Measurements from ENCODE around the gene SOX13.

The SOX13 gene

GRCh38 chr1:204143276-204144041 lies 70.5 kb downstream of the SOX13 start:
- TF ChIP-seq, protein P1, sequence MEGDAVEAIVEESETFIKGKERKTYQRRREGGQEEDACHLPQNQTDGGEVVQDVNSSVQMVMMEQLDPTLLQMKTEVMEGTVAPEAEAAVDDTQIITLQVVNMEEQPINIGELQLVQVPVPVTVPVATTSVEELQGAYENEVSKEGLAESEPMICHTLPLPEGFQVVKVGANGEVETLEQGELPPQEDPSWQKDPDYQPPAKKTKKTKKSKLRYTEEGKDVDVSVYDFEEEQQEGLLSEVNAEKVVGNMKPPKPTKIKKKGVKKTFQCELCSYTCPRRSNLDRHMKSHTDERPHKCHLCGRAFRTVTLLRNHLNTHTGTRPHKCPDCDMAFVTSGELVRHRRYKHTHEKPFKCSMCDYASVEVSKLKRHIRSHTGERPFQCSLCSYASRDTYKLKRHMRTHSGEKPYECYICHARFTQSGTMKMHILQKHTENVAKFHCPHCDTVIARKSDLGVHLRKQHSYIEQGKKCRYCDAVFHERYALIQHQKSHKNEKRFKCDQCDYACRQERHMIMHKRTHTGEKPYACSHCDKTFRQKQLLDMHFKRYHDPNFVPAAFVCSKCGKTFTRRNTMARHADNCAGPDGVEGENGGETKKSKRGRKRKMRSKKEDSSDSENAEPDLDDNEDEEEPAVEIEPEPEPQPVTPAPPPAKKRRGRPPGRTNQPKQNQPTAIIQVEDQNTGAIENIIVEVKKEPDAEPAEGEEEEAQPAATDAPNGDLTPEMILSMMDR (conservative IDR thresholded peaks at IDR 0.05; ENCODE audit: low read depth, low read length) = no peak
- Histone ChIP-seq H3K4me3 (IDR thresholded peaks at IDR 0.05; ENCODE audit: insufficient read depth, low read depth, low read length) (no peak overlapping the region), H3K9ac (no peak overlapping the region), H3K4me2 (no peak overlapping the region), H2AFZ (ENCODE audit: low read depth) (no peak overlapping the region), H3K27ac (no peak overlapping the region), H3K4me1 (ENCODE audit: low read depth, poor library complexity, severe bottlenecking) (no peaks in the 10 kb centered on the region), H4K20me1 (ENCODE audit: insufficient read depth) (no peaks in the 10 kb centered on the region), H3K27me3 (ENCODE audit: insufficient read depth, low read depth) (peaks cover 18% of the 10 kb centered on the region; the same call in 1 of the 2 replicates), H3K36me3 (ENCODE audit: insufficient read depth) (no peaks in the 10 kb centered on the region), H3K79me2 (ENCODE audit: insufficient read depth, low read depth) (no peaks in the 10 kb centered on the region)

DNA sequence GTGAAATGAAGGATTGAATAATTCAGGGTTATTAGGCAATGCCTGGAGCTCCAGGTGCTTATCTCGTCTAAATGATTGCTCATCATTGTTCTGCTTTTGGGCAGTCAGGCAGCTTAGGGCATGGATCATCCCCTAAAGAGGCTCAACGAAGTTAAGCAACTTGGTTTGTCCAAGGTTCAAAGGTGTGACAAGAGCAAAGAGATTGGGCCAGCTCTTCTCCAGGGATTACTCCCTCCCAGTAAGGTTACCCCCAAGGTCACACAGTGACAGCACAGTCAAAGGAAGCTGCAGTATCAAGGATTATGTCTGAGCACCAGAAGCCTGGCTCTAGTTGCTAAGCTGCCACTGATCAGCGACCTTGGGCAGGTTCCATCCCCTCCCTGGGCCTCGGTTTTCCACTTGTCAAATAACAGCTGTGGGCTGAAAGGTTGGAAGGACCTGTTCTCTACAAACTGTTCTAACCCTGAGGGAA lies 72.2 kb downstream of the SOX13 start:
- Histone ChIP-seq H3K9ac (no peak overlapping the region), H3K4me2 (no peak overlapping the region), H3K27ac (no peak overlapping the region), H2AFZ (ENCODE audit: low read depth) (no peak overlapping the region), H3K4me3 (IDR thresholded peaks at IDR 0.05; ENCODE audit: insufficient read depth, low read depth, low read length) (no peak overlapping the region), H3K36me3 (ENCODE audit: insufficient read depth) (no peaks in the 10 kb centered on the region), H3K27me3 (ENCODE audit: insufficient read depth, low read depth) (peaks cover 14% of the 10 kb centered on the region; the same call in 1 of the 2 replicates), H4K20me1 (ENCODE audit: insufficient read depth) (no peaks in the 10 kb centered on the region), H3K79me2 (ENCODE audit: insufficient read depth, low read depth) (no peaks in the 10 kb centered on the region), H3K4me1 (ENCODE audit: low read depth, poor library complexity, severe bottlenecking) (no peaks in the 10 kb centered on the region)
- TF ChIP-seq, protein P1 (conservative IDR thresholded peaks at IDR 0.05; ENCODE audit: low read depth, low read length) = no peak

- Histone ChIP-seq H3K79me2 (ENCODE audit: insufficient read depth, low read depth) (no peaks in the 10 kb centered on the region), H3K9ac (no peak overlapping the region), H3K4me2 (no peak overlapping the region), H3K4me3 (IDR thresholded peaks at IDR 0.05; ENCODE audit: insufficient read depth, low read depth, low read length) (no peak overlapping the region), H3K36me3 (ENCODE audit: insufficient read depth) (no peaks in the 10 kb centered on the region), H3K27ac (no peak overlapping the region), H4K20me1 (ENCODE audit: insufficient read depth) (no peaks in the 10 kb centered on the region), H2AFZ (ENCODE audit: low read depth) (no peak overlapping the region), H3K4me1 (ENCODE audit: low read depth, poor library complexity, severe bottlenecking) (no peaks in the 10 kb centered on the region), H3K27me3 (ENCODE audit: insufficient read depth, low read depth) (peaks cover 14% of the 10 kb centered on the region; the same call in 1 of the 2 replicates)
- TF ChIP-seq, protein P1 (conservative IDR thresholded peaks at IDR 0.05; ENCODE audit: low read depth, low read length) = no peak
Observed at GRCh38 chr1:204146309-204146708, 73.4 kb downstream of the SOX13 start.

- TF ChIP-seq, protein P1 (conservative IDR thresholded peaks at IDR 0.05; ENCODE audit: low read depth, low read length) = no peak
- Histone ChIP-seq H3K4me1 (ENCODE audit: low read depth, poor library complexity, severe bottlenecking) (no peaks in the 10 kb centered on the region), H3K27me3 (ENCODE audit: insufficient read depth, low read depth) (peaks cover 14% of the 10 kb centered on the region; the same call in 1 of the 2 replicates), H2AFZ (ENCODE audit: low read depth) (no peak overlapping the region), H3K27ac (no peak overlapping the region), H3K4me2 (no peak overlapping the region), H3K36me3 (ENCODE audit: insufficient read depth) (no peaks in the 10 kb centered on the region), H4K20me1 (ENCODE audit: insufficient read depth) (no peaks in the 10 kb centered on the region), H3K79me2 (ENCODE audit: insufficient read depth, low read depth) (no peaks in the 10 kb centered on the region), H3K9ac (no peak overlapping the region), H3K4me3 (IDR thresholded peaks at IDR 0.05; ENCODE audit: insufficient read depth, low read depth, low read length) (no peak overlapping the region)
Observed at GRCh38 chr1:204146965-204147364, 74.0 kb downstream of the SOX13 start.
